HL-60/S4 (cell line): ENCODE results near the gene PCSK1.

Experiments
- in situ Hi-C: fragments of 300-500 bp; cut with MboI; formaldehyde crosslinking; loops from 2 replicates; pipeline ENCODE4 v1.14.3; 2022; ENCODE audit warnings: low sequenced_read_pairs

Gene PCSK1

GRCh38 chr5:96374653-96375052, 58.4 kb downstream of the PCSK1 start:
- in situ Hi-C loops, result loop anchor here (25.0 kb wide), 1 partner anchor 238 kb away; no protein-coding TSS in a partner anchor

- in situ Hi-C loops, result loop anchor here (25.0 kb wide), 1 partner anchor 239 kb away; no protein-coding TSS in a partner anchor
Measured at GRCh38 chr5:96373381-96373733, 59.7 kb downstream of the PCSK1 start.

- in situ Hi-C loops, result loop anchor here (25.0 kb wide), 1 partner anchor 239 kb away; no protein-coding TSS in a partner anchor
Measured at GRCh38 chr5:96372726-96373380, 60.2 kb downstream of the PCSK1 start.

- in situ Hi-C loops, result loop anchor here (25.0 kb wide), 1 partner anchor 241 kb away; no protein-coding TSS in a partner anchor
Measured at GRCh38 chr5:96370976-96371375, 62.1 kb downstream of the PCSK1 start.

- in situ Hi-C loops, result loop anchor here (25.0 kb wide), 1 partner anchor 245 kb away; no protein-coding TSS in a partner anchor
Measured at GRCh38 chr5:96367337-96367736, 65.7 kb downstream of the PCSK1 start.

GRCh38 chr5:96354237-96354636, 78.8 kb downstream of the PCSK1 start:
- in situ Hi-C loops, result loop anchor here (25.0 kb wide), 1 partner anchor 258 kb away; no protein-coding TSS in a partner anchor

- in situ Hi-C loops, result loop anchor here (25.0 kb wide), 1 partner anchor 259 kb away; no protein-coding TSS in a partner anchor
Measured at GRCh38 chr5:96353220-96353619, 79.8 kb downstream of the PCSK1 start.

GRCh38 chr5:96350678-96351077, 82.4 kb downstream of the PCSK1 start:
- in situ Hi-C loops, result loop anchor here (25.0 kb wide), 1 partner anchor 262 kb away; no protein-coding TSS in a partner anchor

GRCh38 chr5:96348536-96348935, 84.5 kb downstream of the PCSK1 start:
- in situ Hi-C loops, result loop anchor here (25.0 kb wide), 2 partner anchors 486 to 711 kb away; partner anchors contain the start of gene RFESD

GRCh38 chr5:96347502-96348292, 85.4 kb downstream of the PCSK1 start:
- in situ Hi-C loops, result loop anchor here (25.0 kb wide), 2 partner anchors 485 to 710 kb away; partner anchors contain the start of gene RFESD

GRCh38 chr5:96344678-96345577, 88.1 kb downstream of the PCSK1 start:
- in situ Hi-C loops, result loop anchor here (25.0 kb wide), 2 partner anchors 483 to 708 kb away; partner anchors contain the start of gene RFESD

- in situ Hi-C loops, result loop anchor here (25.0 kb wide), 2 partner anchors 481 to 706 kb away; partner anchors contain the start of gene RFESD
Measured at GRCh38 chr5:96343094-96343493, 90.0 kb downstream of the PCSK1 start.

GRCh38 chr5:96342581-96342980, 90.5 kb downstream of the PCSK1 start:
- in situ Hi-C loops, result loop anchor here (25.0 kb wide), 2 partner anchors 480 to 705 kb away; partner anchors contain the start of gene RFESD
